Measurements from ENCODE around the gene UGT1A9.

- no peak for TF ChIP-seq CTCF (IDR thresholded peaks at IDR 0.05; ENCODE audit: low read depth, low read length)
- TF ChIP-seq POLR2A (IDR thresholded peaks at IDR 0.05; ENCODE audit: extremely low read depth, insufficient read length), result no peak
- no peak for TF ChIP-seq MAX (IDR thresholded peaks at IDR 0.05; ENCODE audit: low read depth, low read length)
- TF ChIP-seq MYC (IDR thresholded peaks at IDR 0.05; ENCODE audit: low read depth, low read length), result no peak
Observed at GRCh38 chr2:233810385-233810784, 138.7 kb downstream of the UGT1A9 start.
